ENCODE data around the gene RNF130.
"Not testable (repeated sequence)": the region's sequence is repeated elsewhere in the genome, so short reads cannot be mapped to it uniquely, and the experiment has no call there.

The RNF130 gene

DNA sequence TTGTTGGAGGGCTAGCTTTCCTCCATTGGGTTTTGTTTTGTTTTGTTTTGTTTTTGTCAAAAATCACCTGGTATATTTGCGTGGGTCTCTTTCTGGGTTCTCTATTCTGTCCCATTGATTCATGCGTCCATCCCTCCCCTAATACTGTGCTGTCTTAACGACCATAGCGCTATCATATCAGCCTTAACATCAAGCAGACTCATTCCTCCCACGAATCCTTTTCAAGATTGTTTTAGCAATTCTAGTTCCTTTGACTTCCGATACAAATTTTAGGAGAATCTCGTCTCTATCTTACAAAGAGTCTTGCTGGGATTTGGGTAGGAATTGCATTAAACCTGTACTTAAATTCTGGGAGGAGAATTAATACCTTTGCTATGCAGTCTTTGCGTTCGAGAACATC is 31.1 kb upstream of the RNF130 start:
- no peak for DNase-seq

DNA sequence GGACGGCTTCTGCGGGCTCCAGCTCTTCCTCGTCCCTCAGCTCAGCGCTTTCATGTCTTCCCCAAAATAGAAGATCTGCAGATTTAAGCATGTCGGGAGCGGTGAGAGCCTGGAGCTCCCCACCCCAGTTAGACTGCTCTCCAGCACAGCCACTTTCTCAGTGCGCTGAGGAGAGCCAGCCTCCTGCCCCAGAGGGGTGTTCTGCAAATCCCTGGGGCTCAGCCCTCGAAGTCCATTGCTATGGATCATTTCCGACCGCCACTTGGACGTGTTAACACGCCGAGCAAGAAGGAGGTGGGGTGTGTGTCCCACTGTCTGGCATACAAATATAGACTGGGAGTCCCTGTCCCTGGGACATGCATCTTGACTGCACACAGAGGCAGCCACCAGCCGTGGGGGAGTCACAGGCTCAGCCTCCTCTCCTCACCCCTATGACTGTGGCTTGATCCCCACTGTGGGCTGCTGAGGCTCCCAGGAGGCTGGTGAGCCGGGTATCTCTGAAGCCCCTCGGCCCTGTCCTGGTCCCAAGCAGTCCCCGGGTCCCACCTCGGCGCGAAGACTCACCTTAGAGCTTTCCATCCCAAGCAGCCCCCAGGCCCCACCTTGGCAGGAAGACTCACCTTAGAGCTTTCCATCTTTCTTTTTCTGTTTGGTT is 30.0 kb upstream of the RNF130 start:
- no peak for DNase-seq

DNA sequence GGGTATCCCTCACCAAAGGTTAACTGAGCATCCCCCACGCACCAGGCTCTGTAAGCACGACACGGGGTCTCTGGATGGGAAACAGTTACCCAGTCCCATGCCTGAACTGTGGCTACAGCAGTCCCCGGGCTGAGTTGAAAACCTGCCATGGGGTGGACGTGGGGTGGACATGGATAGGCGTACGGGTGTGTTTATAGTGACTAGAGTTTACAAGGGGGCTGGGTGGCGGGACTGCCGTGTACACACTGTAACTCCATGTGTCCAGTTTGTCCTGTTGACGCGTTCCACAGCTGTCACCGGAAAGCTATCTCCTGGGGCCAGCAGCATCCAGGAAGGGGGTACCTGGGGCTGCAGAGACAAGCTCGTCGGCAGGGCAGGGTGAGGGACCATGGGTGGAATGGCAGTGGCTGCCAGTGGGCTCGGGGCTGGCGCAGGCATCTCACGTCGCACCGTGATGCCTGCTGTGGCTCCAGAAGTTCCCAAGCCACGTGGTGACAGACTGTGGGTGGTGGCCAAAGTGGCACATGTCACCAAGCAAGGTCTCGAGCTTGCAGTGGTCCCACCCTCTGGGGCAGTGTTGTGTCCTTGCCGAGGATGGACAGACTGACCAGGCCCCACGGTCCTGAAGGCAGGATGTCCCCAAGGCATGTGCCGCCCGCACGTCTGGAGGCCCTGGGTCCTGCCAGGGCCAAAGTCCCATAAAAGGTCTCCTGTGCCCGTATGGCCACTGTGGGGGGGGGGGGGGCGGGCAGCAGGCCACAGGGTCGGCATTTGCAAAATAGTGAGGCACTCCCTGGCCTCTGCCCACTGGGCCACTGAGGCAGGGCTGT is 29.3 kb upstream of the RNF130 start:
- no peak for DNase-seq

DNA sequence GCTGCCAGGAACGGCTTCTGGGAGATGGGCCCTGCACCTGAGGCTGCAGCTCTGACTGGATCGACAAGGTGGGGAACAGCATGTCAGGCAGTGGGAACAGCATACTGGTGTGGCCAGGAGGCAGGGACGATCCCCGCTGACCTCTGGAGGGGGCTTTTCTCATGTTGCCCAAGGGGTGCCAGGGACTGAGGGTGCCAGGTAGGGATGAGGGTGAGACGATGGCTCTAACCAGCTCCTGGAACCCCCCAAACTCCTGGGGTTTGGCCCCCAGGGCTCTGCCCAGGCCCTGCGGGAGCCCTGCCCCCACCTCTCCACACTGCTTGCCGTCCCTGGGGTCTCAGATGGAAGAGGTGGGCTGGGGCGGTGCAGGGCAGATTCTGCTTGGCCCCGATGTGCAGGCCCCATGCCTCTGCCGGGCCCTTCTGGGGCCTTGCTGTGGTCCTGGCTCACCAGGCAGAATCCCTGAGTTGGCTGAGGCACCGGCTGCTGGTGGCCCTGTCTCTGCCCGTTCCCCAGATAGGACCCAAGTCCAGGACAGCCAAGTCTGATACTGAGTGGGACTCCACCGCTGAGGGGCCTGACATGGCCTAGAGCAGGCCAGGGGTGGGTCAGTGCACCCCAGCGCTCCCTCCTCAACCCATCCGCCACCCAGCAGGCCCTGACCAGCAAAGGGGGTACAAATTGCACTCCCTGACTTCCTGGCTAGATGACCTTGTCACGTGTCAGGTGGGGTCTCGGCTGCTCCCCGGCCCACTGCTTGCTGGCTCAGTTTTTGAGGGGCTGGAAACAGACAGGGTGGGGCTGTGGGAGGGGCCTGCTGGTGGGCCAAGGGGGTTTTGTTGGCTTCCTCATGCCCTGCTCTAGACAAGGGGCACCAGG is 28.4 kb upstream of the RNF130 start:
- no peak for DNase-seq

DNA sequence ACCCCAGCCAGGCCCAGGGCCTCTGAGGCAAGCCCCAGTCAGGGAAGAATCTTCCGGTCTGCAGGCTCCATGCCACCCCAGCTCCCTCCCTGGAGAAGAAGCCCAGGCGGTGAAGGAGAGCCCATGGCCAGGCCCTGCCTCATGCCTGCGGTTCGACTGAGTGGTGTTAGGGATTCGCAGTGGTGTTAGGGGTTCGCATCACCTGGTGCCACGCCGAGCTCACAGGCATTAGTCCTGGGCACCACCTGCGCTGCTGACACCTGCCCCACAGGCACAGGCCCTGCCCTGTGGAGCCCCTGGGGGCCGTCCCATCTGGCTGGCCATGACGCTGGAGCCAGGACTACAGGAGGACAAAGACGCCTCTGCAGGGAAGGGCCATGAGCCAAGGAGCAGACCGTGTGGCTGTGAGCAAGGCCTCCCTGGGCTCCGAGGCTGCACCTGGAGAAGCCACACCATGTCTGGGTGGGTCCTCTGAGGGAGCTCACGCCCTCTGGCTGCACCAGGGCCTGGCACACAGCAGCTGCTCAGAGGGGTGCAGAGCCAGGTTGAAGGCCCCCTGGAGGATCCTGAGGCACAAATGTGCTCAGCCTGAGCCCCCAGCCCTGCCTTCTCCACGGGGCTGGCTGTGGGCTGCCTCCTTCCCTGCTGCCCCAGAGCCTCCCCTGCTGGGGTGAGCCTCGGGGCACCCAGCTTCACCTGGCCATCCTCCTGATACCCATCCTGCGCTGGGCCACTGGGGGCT is 27.6 kb upstream of the RNF130 start:
- no peak for DNase-seq

DNA sequence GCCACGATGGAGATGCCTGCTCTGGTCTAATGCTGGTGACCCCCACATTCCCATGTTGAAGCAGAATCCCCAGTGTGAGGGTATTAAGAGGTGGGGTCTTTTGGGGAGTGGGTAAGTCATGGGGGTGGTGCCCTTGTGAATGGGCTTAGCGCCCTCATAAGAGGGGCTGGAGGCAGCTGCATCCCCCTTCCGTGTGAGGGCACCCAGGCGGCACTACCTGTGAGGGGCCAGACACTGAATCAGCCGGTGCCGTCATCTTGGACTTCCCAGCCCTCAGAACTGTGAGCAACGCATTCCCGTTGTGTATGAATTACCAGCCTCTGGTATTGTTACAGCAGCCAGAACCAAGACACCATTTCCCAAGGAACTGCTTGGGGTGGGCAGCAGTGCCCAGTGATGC is 27.0 kb upstream of the RNF130 start:
- DNase-seq: no peak

DNA sequence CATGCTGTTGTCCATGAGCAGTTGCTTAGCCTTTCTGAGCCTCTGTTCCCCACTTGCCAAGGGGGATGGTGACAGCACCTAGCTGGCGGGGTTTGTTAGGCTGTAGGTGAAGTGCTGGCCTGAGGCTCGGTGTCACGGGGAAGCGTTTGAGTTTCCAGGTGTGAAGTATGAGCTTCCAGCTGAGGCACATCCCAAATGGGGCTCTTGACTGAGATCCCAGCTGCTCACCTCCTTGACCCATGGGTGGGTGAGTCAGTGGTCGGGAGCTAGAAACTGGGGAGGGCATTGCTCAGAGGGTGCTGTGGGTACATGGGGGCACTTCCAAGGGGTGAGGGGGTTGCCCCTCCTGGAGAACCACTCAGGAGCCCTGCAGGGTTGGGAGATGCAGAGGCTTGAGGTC is 26.4 kb upstream of the RNF130 start:
- no peak for DNase-seq

DNA sequence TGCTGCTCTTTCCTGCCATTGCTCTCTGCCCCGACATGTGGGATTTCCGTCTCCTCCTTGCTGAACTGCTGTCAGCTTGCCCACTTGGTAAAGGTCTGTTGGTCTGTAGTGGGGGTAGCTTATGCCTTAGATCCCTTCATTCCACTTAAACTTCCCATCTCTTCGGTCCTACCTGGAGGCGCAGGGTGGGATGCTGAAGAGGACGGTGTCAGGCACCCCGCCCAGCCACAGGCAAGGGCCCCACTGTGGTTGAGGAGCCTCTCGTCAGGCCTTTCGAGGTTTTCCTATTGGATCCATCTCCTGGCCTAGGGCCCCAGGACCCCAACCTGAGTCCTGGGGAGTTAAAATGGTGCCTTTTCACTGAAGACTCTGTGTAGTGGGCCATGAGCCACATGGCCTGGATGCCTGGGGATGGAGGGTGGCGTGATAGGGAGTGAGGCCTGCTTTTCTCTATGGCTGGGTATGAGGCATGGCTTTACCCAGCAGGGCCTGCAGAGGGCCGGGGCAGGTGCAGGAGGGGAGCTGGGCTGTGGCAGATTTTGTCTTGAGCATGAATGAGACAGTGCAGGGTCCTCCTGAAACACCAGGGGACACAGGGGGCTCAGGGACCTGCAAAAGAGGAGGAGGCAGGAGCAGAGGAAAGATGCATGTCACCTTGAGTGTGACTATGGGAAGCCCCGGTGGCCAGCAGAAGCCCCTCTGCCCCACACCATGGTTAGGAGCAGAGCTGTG is 25.8 kb upstream of the RNF130 start:
- DNase-seq: no peak

DNA sequence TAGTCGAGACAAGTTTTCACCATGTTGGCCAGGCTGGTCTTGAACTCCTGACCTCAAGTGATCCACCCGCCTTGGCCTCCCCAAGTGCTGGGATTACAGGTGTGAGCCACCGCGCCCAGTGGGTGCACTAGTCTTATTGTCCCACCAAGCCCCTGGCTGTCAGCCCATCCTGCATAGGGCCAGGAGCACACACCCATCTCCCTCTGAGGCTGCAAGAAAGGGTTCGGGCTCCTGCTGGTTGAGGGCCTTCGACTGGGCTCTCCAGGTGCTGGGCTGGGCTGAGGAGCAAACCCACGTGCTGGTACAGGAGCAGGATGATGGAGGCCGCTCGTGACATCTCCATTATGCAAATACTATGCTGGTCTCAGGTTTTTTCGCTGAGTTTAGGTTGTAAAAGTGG is 25.1 kb upstream of the RNF130 start:
- no peak for DNase-seq

DNA sequence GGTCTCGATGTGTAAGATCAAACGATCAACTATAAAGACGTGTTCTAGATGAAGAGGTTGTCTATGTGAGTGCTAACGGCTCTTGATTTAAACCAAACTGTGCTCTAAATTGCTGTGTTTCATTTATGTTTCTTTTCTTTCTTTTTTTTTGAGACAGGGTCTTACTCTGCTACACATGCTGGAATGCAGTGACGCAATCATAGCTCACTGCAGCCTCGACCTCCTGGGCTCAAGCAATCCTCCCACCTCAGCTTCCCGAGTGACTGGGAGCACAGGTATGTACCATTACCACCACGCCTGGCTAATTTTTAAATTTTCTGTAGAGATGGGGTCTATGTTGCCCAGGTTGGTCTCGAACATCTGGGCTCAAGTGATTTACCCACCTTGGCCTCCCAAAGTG is 24.0 kb upstream of the RNF130 start:
- no peak for DNase-seq

DNA sequence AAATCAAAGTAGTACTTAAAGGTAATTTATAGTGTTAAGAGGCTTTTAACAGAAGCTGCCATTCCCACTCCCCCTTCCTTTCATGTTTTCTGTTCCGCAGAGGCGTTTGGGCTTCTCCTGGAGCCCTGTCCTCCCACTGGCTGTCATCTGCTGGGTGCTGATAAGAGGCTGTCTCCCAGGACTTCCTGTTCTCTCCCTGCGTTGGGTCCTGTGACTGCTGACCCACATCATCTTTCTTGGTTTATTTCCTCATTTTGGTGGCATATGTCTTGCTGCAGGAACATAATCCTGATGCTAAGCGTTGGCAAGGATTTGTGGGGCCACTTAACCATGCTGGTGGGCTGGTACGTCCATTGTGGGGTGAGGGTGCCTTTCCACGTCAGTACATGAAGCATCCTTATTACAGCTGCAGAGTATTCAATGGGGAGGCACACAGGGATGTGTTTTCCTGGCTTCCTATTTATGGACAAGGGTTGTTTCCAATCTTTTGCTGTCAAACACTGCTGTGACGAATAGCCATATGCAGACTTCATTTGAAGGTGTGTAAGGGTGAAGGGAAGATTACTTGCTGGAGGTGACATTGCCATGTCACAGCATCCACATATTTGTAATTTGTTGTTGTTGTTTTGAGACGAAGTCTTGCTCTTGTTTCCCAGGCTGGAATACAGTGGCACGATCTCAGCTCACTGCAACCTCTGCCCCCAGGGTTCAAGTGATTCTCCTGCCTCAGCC is 22.3 kb upstream of the RNF130 start:
- DNase-seq: no peak

DNA sequence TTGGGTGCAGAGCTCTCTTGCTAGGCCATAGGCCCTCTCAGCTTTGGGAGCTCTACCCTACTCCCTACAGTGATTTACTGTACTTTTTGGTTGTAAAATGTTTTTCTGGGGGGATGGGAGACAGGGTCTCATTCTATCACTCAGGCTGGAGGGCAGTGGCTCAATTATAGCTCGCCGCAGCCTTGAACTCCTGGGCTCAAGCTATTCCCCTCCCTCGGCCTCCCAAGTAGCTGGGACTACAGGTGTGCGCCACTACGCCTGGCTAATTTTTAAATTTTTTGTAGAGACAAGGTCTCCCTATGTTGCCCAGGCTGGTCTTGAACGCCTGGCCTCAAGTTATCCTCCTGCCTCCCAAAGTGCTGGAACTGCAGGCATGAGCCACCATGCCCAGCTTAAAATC is 21.7 kb upstream of the RNF130 start:
- DNase-seq: no peak

DNA sequence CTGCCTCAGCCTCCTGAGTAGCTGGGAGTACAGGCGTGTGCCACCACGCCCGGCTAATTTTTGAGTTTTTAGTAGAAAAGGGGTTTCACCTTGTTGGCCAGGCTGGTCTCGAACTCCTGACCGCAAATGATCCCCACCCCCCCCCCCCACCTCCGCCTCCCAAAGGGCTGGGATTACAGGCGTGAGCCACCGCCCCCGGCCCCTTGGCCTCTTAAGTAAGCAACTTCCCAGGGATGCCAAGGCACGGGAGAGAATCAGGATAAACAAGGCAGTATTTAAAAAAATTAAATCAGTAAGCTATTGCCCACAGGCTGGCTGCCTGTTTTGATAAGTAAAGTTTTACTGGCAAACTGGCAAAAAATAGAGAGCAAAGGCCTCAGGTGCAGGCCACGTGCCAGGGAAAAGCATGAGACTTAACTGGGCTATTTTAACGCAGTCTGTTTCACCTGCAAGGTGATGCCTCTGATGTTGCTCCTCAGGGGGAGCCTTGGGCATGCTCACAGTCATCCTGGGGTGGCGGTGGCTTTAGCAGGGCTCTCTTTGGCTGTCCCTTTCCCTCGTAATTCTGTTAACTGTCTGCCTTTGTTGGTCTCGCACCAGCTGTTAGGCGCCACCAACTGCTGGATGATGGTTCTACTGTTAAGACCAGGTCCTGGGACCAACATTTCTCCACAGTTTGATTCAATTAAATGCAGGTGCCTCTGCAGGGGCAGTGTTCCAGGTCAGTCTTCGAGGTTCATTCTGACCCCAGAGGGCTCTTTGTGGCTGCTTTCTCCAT is 19.4 kb upstream of the RNF130 start:
- DNase-seq: no peak

DNA sequence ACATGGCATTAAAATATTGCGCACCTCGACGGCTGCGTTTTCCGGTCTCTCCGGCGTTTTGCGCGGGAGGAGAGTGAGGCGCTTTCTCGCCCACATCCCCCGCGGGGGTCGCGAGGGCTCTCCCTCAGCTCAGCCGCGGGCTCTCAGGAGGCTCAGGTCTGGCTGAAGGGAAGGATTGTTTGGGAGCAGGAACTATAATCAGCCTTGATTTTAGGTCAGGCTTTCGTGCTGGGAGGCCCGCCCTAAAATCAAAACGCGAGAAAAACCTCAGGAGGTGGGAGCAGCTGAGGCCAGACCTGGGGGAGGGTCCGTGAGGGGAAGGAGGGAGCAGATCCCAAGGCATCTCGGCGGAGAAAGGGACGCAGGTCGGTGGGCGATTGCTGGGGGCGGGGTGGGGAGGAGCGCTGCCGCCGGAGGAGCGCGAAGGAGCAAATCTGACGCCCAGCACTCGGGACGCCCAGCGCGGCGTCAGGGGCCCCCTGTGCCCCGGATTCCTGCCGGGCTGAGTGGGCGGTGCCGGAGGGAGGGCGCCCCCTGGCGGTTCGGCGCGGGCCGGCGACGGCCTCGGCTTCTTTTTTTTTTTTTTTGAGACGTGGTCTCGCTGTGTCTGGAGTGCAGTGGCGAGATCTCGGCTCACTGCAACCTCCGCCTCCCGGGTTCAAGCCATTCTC is 18.7 kb upstream of the RNF130 start:
- DNase-seq: peak; percentile 86

DNA sequence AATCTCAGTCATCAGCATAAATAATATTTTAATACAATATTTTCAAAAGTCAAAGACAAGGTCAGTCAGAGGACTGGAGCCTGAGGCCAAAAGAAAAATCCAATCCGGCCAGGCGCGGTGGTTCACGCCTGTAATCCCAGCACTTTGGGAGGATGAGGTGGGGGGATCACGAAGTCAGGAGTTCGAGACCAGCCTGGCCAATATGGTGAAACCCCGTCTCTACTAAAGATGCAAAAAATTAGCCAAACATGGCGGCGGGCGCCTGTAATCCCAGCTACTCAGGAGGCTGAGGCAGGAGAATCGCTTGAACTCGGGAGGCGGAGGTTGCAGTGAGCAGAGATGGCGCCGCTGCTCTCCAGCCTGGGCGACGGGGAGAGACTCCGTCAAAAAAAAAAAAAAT is 18.1 kb upstream of the RNF130 start:
- not testable (repeated sequence) for DNase-seq

DNA sequence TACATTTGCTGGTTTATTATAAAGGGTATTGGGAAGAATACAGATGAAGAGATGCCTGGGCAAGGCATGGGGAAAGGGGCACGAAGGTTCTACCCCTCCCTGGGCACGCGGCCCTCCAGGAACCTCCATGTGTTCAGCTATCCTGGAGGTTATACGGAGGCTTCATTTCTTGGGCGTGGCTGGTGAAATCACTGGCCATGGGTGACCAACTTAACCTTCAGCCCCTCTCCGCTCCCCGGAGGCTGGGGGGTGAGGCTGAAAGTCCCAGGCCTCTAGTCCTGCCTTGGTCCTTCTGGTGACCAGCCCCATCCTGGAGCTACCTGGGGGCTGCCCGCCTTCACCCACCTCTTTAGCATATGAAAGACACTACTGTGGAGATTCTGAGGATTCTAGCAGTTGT is 17.0 kb upstream of the RNF130 start:
- no peak for DNase-seq

DNA sequence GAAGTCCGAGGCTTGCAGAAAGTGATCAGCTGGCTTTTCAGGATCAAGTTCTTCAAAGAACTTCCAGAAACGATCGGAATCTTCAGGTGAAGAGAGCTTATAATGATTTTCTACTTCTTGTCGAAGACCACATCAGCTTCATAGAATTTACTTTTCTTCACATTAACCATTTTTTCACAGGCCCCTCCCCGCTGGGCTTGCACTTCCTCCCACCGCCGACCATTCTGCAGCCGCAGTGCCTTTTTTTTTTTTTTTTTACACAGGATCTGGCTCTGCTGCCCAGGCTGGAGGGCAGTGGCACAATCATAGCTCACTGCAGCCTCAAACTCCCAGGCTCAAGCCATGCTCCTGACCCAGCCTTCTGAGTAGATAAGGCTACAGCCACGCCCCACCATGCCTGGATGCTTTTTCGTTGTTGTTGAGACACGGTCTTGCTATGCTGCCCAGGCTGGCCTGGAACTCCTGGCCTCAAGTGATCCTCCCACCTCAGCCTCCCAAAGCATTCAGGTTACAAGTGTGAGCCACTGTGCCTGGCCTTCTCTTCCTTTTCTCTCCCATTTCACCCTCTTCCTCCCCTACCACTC is 15.3 kb upstream of the RNF130 start:
- no peak for DNase-seq

DNA sequence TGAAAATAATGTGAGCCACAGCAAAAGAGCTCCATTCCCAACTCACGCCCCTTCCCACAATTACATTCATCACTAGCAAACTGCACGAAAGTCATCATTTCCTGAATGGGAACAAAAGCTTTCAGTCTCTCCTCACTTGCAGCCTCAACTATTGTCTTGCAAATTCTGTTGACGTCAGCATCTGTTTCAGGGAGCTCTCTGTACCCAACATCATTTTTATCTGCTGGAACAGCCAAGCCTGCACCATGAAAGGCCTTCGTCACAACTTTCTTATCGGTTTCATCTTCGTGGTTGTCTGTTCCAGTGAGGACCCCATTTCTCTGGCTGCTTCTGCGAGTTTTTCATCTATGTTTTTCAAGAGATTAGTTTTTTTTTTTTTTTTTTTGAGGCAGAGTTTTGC is 14.3 kb upstream of the RNF130 start:
- DNase-seq: no peak

All from CD4-positive, alpha-beta T cell treated with Interleukin-6 for 4 hours (primary cell).